HepG2 (cell line): ENCODE data around the gene SUOX. TPM values are rescaled to one million over a fixed set of nuclear protein-coding genes. Genes with fewer than 3 reads are reported as not detected.

ENCODE experiments used
- KLF15 ChIP-seq: sonication (generic); formaldehyde crosslinking; IDR thresholded peaks from 2 replicates; pipeline ENCODE4 v1.8.1; 2023; ENCODE audit warnings: borderline replicate concordance, mild to moderate bottlenecking, inconsistent platforms, missing genetic modification reagents, mixed read lengths
- MXD4 ChIP-seq: IDR thresholded peaks from 2 replicates; pipeline ENCODE4 v1.6.1; 2016; ENCODE audit warnings: mild to moderate bottlenecking, missing biosample characterization, missing genetic modification reagents
- NFKB2 ChIP-seq: sonication (generic); formaldehyde crosslinking; IDR thresholded peaks from 2 replicates; pipeline ENCODE4 v1.4.0; 2020; ENCODE audit warnings: missing genetic modification reagents, borderline replicate concordance
- ONECUT2 ChIP-seq: sonication (generic); formaldehyde crosslinking; IDR thresholded peaks from 2 replicates; pipeline ENCODE4 v1.4.0; 2020; ENCODE audit warnings: missing genetic modification reagents
- RBM39 ChIP-seq: fragments of 200-400 bp; formaldehyde crosslinking; IDR thresholded peaks from one replicate; pipeline ENCODE4 v1.6.1; 2018; ENCODE audit warnings: antibody characterized with exemption, mild to moderate bottlenecking, low read depth, low read length; ENCODE audit not compliant: poor library complexity, severe bottlenecking
- SOX6 ChIP-seq, 2 experiments: fragments of 450-650 bp in 1 of 2; sonication (generic) in 1 of 2; formaldehyde crosslinking in 1 of 2; IDR thresholded peaks; 2 replicates each; pipeline versions ENCODE4 v1.4.0 to v1.6.1; 2017 to 2020; ENCODE audit warnings: antibody characterized with exemption in 1 of 2, mild to moderate bottlenecking in 1 of 2, missing genetic modification reagents in 1 of 2
- SRY ChIP-seq: sonication (generic); formaldehyde crosslinking; IDR thresholded peaks from 2 replicates; pipeline ENCODE4 v1.8.0; 2022; ENCODE audit warnings: mild to moderate bottlenecking, missing genetic modification reagents
- ZFX ChIP-seq: sonication (generic); formaldehyde crosslinking; IDR thresholded peaks from 2 replicates; pipeline ENCODE4 v1.4.0; 2020; ENCODE audit warnings: mild to moderate bottlenecking, low read depth, missing genetic modification reagents, moderate library complexity
- ZFY ChIP-seq: sonication (generic); formaldehyde crosslinking; IDR thresholded peaks from 2 replicates; pipeline ENCODE4 v1.4.0; 2020; ENCODE audit warnings: missing genetic modification reagents
- ZNF17 ChIP-seq: sonication (generic); formaldehyde crosslinking; IDR thresholded peaks from 2 replicates; pipeline ENCODE4 v1.5.0; 2020; ENCODE audit warnings: mild to moderate bottlenecking, missing genetic modification reagents
- ZNF564 ChIP-seq: sonication (generic); formaldehyde crosslinking; IDR thresholded peaks from 2 replicates; pipeline ENCODE4 v1.8.1; 2023; ENCODE audit warnings: mild to moderate bottlenecking, missing genetic modification reagents
- ZNF572 ChIP-seq: sonication (generic); formaldehyde crosslinking; IDR thresholded peaks from 2 replicates; pipeline ENCODE4 v1.5.1; 2020; ENCODE audit warnings: mild to moderate bottlenecking, missing genetic modification reagents
- polyA plus RNA-seq, 8 experiments: library from polyadenylated mRNA; depleted of rRNA in 3 of 8; stranded (reverse) in 7 of 8; unstranded in 1 of 8; fragments of >200 nt; fragmentation: Illumina TruSeq in 4 of 8; extraction: Trizol in 4 of 8; gene quantifications; 2 replicates each; pipeline versions ENCODE4 v1.2.1 to v1.2.3, GENCODE V29; 2011 to 2016; ENCODE audit warnings: low read depth in 4 of 8, missing spikeins in 1 of 8, mixed read lengths in 1 of 8; ENCODE audit not compliant: insufficient read depth in 1 of 8
- total RNA-seq, 5 experiments: library from RNA; depleted of rRNA; stranded (reverse); fragments of >200 nt; fragmentation: Illumina TruSeq; extraction: Trizol; gene quantifications; 2 replicates each; pipeline ENCODE4 v1.2.3, GENCODE V29; 2016; ENCODE audit warnings: low read depth in 1 of 5
- TF ChIP-seq, protein P1 (sequence below): sonication (generic); formaldehyde crosslinking; IDR thresholded peaks from 2 replicates; pipeline ENCODE4 v1.4.0; 2020; ENCODE audit warnings: mild to moderate bottlenecking, missing genetic modification reagents
- TF ChIP-seq, protein P2 (sequence below): sonication (generic); formaldehyde crosslinking; IDR thresholded peaks from 2 replicates; pipeline ENCODE4 v1.9.0; 2021; ENCODE audit warnings: missing genetic modification reagents, mild to moderate bottlenecking, borderline replicate concordance
- TF ChIP-seq, protein P3 (sequence below): sonication (generic); formaldehyde crosslinking; IDR thresholded peaks from 2 replicates; pipeline ENCODE4 v1.4.0; 2020; ENCODE audit warnings: low read depth, mild to moderate bottlenecking, missing genetic modification reagents
- TF ChIP-seq, protein P4 (sequence below): sonication (generic); formaldehyde crosslinking; IDR thresholded peaks from 2 replicates; pipeline ENCODE4 v1.4.0; 2020; ENCODE audit warnings: missing genetic modification reagents, mild to moderate bottlenecking, borderline replicate concordance
- TF ChIP-seq, protein P5 (sequence below): sonication (generic); formaldehyde crosslinking; IDR thresholded peaks from 2 replicates; pipeline ENCODE4 v1.4.0; 2020; ENCODE audit warnings: missing genetic modification reagents

The SUOX gene
- total and polyA plus RNA-seq, 2 of the 13 experiments (the other 11 are each of a cell fraction or from before 2014, with no cell fraction given): 23.9 to 25.9 TPM

DNA sequence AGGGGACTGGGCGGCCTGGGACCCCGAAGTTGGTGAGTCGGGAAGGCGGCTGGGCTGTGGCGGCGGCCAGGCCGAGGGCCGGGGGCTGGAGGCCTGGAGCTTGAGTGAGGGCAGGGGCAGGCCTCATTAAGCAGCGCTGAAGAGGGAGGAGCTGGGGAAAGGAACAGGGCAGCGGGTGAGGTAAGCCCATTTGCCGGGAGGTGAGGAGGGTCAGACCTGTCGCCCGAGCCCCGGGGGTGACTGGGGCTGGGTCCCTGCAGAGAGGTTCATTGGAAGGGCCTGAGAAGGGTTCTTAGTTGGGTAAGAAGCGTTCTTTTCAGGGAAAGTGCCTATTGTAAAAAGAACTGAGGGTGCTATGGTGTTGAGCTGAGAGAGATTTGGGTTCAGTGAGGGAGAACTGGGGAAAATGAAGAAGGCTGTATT lies 22.8 kb upstream of the SUOX start (continued):
- TF ChIP-seq, protein P1, sequence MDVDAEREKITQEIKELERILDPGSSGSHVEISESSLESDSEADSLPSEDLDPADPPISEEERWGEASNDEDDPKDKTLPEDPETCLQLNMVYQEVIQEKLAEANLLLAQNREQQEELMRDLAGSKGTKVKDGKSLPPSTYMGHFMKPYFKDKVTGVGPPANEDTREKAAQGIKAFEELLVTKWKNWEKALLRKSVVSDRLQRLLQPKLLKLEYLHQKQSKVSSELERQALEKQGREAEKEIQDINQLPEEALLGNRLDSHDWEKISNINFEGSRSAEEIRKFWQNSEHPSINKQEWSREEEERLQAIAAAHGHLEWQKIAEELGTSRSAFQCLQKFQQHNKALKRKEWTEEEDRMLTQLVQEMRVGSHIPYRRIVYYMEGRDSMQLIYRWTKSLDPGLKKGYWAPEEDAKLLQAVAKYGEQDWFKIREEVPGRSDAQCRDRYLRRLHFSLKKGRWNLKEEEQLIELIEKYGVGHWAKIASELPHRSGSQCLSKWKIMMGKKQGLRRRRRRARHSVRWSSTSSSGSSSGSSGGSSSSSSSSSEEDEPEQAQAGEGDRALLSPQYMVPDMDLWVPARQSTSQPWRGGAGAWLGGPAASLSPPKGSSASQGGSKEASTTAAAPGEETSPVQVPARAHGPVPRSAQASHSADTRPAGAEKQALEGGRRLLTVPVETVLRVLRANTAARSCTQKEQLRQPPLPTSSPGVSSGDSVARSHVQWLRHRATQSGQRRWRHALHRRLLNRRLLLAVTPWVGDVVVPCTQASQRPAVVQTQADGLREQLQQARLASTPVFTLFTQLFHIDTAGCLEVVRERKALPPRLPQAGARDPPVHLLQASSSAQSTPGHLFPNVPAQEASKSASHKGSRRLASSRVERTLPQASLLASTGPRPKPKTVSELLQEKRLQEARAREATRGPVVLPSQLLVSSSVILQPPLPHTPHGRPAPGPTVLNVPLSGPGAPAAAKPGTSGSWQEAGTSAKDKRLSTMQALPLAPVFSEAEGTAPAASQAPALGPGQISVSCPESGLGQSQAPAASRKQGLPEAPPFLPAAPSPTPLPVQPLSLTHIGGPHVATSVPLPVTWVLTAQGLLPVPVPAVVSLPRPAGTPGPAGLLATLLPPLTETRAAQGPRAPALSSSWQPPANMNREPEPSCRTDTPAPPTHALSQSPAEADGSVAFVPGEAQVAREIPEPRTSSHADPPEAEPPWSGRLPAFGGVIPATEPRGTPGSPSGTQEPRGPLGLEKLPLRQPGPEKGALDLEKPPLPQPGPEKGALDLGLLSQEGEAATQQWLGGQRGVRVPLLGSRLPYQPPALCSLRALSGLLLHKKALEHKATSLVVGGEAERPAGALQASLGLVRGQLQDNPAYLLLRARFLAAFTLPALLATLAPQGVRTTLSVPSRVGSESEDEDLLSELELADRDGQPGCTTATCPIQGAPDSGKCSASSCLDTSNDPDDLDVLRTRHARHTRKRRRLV: 0 out of 2 replicates have a peak, but pooled peaks have one; percentile 7
- TF ChIP-seq KLF15 (CRISPR knock-in tag): no peak
- TF ChIP-seq, protein P2, sequence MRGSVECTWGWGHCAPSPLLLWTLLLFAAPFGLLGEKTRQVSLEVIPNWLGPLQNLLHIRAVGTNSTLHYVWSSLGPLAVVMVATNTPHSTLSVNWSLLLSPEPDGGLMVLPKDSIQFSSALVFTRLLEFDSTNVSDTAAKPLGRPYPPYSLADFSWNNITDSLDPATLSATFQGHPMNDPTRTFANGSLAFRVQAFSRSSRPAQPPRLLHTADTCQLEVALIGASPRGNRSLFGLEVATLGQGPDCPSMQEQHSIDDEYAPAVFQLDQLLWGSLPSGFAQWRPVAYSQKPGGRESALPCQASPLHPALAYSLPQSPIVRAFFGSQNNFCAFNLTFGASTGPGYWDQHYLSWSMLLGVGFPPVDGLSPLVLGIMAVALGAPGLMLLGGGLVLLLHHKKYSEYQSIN (CRISPR knock-in tag): no peak
- no peak for TF ChIP-seq NFKB2 (CRISPR knock-in tag)
- no peak for TF ChIP-seq ONECUT2 (CRISPR knock-in tag)
- peak; percentile 1; the same call in 1 of the 2 replicates for TF ChIP-seq SRY (CRISPR knock-in tag)
- TF ChIP-seq MXD4 (CRISPR knock-in tag): no peak
- peak; percentile 16 for TF ChIP-seq RBM39
- TF ChIP-seq, protein P3, sequence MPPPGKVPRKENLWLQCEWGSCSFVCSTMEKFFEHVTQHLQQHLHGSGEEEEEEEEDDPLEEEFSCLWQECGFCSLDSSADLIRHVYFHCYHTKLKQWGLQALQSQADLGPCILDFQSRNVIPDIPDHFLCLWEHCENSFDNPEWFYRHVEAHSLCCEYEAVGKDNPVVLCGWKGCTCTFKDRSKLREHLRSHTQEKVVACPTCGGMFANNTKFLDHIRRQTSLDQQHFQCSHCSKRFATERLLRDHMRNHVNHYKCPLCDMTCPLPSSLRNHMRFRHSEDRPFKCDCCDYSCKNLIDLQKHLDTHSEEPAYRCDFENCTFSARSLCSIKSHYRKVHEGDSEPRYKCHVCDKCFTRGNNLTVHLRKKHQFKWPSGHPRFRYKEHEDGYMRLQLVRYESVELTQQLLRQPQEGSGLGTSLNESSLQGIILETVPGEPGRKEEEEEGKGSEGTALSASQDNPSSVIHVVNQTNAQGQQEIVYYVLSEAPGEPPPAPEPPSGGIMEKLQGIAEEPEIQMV: no peak; the same call in 1 of the 2 replicates
- TF ChIP-seq, protein P4, sequence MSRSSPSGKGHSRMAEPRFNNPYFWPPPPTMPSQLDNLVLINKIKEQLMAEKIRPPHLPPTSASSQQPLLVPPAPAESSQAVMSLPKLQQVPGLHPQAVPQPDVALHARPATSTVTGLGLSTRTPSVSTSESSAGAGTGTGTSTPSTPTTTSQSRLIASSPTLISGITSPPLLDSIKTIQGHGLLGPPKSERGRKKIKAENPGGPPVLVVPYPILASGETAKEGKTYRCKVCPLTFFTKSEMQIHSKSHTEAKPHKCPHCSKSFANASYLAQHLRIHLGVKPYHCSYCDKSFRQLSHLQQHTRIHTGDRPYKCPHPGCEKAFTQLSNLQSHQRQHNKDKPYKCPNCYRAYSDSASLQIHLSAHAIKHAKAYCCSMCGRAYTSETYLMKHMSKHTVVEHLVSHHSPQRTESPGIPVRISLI (CRISPR knock-in tag): 0 out of 2 replicates have a peak, but pooled peaks have one; percentile 4
- TF ChIP-seq ZNF564: no peak; the same call in 1 of the 2 replicates
- TF ChIP-seq SOX6 (IDR thresholded peaks at IDR 0.05): no peak
- no peak for TF ChIP-seq SOX6 (CRISPR knock-in tag; IDR thresholded peaks at IDR 0.05)
- TF ChIP-seq, protein P5, sequence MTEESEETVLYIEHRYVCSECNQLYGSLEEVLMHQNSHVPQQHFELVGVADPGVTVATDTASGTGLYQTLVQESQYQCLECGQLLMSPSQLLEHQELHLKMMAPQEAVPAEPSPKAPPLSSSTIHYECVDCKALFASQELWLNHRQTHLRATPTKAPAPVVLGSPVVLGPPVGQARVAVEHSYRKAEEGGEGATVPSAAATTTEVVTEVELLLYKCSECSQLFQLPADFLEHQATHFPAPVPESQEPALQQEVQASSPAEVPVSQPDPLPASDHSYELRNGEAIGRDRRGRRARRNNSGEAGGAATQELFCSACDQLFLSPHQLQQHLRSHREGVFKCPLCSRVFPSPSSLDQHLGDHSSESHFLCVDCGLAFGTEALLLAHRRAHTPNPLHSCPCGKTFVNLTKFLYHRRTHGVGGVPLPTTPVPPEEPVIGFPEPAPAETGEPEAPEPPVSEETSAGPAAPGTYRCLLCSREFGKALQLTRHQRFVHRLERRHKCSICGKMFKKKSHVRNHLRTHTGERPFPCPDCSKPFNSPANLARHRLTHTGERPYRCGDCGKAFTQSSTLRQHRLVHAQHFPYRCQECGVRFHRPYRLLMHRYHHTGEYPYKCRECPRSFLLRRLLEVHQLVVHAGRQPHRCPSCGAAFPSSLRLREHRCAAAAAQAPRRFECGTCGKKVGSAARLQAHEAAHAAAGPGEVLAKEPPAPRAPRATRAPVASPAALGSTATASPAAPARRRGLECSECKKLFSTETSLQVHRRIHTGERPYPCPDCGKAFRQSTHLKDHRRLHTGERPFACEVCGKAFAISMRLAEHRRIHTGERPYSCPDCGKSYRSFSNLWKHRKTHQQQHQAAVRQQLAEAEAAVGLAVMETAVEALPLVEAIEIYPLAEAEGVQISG (CRISPR knock-in tag): peak; percentile 11; the same call in 1 of the 2 replicates
- 0 out of 2 replicates have a peak, but pooled peaks have one; percentile 9 for TF ChIP-seq ZNF572 (CRISPR knock-in tag)
- peak; percentile 90 for TF ChIP-seq ZFX (CRISPR knock-in tag)
- TF ChIP-seq ZFY (CRISPR knock-in tag): peak; percentile 82
- no peak for TF ChIP-seq ZNF17 (CRISPR knock-in tag)
